Stimulated activated CD4-positive, alpha-beta T cell treated with anti-CD3 and anti-CD28 coated beads, TNF-alpha, amount 100 ng/mL, for 24 hours (primary cell): ENCODE measurements around the gene NR2C2.
"Not testable (repeated sequence)": the region's sequence is repeated elsewhere in the genome, so short reads cannot be mapped to it uniquely, and the experiment has no call there.

ENCODE experiments used
- DNase-seq, 3 experiments: peaks; one replicate each; pipeline ENCODE4 v3.0.0-alpha.2; 2020; ENCODE audit warnings: low read depth in 3 of 3

The NR2C2 gene

DNA sequence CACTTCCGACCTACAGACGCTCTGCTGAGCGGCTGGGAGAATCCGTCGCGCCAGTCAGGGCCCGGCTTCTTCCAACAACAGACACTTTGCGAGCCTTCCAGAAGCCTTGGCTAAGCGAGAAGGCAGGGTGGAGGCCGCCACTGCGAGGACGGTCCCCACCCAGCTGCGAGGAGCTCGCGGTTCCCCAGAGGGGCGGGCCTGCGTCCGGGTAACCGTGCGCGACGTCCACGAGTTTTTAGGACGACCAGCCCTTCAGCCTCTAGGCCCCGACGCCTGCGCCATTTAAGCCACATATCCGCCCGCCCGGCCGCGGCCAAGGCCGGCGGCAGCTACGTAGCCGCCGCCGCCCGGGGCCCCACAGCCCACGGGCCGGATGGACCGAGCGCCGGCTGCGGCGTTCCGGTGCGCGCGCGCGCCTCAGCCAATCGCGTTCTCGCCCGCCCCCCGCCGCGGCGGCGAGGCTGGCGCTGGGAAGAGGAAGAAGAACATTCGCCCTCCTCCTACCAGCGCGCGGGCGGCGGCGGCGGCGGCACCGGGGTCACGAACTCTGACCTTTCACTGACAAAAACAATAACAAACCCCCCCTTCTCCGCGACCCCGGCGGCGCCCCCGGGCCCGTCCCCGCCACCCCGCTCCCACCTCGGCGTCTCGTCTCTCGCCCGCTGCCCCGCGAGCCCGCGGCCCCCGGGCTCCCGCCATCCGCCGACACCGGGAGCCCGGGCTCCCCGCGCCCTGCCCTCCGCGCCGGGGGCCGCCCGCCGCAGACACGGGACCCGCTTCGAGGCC lies at the start of gene NR2C2:
Gene NR2C2, plus strand, starts transcription at position 484 of the 786 bp plus-strand sequence. CDS start 56,332 bp downstream, outside the sequence.
- DNase-seq: peak; percentile 70 to 85 (median 72)

GRCh38 chr3:14898929-14899328 lies 48.5 kb upstream of the NR2C2 start:
- DNase-seq: no peak

DNA sequence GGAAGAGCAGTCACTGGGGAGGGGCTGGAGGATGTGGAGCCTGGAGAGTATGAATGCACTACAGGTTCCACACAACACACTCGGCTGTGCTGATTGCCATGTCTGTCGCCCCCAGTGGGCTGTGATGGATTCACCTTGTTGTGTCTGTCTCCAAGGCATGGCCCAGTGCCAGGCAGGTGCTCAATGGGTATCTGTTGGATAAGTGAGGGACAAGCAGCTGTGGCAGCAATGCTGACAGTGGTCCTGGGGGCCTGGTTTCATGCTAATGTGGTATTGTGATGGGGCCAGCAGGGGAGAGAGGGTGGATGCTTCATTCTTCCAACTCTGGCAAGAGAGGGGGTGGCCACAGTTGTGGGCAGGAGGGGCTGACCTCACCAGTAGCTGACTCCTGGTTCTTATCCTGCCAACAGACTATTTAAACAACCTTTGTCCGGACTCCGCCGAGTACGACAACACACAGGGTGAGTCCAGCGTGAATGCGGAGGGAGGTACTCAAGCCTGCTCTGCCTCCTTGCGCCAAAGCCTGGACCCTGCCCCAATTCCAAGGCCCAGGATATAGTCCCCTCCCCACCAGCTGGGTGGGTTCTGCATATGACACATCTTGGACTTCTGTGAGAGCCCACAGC lies 47.3 kb upstream of the NR2C2 start:
- DNase-seq: no peak

DNA sequence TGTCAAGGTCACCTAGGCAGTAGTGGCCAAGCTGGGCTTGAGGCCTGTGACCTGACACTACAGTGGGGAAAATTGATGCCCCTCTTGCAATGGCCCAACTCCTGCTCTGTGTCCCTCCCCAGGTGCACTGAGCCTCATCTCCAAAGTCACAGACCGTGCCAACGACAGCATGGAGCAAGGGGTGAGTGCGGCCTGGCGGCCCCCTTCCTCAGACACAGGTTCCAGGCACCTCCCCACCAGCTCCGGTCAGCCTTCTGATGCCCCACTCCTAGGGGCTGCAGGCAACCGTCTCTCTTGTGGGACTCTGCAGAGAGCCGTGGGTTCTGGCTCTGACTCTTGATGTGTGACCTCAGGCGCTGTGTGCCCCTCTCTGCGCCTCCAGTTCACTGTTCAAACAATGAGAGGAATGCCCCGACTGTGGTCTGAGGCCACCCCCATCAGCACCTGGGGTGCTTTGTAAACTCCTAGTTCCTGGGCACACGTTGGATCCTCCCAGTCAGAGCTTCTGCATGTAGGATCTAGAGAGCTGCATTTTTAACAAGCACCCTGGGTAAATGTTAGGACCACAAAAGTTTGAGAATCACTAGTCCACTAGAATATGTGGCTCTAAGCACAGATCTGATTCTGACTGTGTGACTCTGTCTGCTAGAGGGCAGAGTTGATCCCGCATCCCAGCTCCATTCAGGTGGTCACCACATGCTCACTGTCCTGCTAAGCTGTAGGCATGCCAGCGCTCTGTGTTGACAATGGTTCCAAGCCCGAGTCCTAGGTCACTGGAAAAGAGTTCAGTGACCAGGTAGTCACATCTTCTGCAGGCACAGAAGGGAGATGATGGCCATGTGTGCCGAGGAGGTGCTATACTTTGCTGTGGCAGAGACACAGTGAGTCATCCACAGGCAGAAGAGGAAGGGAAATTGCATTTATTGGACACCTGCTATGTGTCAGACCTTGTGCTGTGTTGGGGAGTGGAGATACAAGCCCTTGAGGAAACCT lies 46.2 kb upstream of the NR2C2 start:
- no peak for DNase-seq

DNA sequence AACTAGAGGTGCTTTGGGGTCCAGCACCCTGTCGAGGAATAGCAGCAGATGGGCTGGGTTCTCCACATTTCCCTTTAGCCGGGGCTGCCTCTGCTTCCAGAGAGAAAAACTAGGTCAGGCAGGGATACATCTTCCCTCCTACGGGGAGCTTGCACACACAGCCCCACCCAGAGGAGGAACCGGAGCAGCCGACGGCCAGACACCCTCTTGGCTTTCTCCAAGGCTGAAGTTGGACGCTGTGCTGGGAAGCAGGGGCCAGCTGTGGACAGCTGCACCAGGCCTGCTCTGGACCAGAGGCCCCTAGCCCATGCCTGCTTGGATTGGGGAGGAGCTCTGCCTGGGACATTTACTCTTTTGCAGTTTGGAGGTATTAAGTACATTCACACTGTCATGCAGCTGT lies 44.7 kb upstream of the NR2C2 start:
- no peak for DNase-seq

DNA sequence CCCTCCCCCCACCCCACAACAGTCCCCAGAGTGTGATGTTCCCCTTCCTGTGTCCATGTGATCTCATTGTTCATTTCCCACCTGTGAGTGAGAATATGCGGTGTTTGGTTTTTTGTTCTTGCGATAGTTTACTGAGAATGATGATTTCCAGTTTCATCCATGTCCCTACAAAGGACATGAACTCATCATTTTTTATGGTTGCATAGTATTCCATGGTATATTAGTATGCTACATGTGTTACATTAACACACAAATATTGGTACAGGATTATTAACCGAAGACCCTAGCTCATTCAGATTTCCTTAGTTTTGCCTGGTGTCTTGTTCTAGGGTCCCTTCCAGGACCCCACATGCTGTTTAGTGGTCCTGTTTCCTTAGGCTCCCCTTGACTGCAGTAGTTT lies 43.9 kb upstream of the NR2C2 start:
- not testable (repeated sequence) for DNase-seq

- DNase-seq: no peak
These were observed 42.2 kb upstream of the NR2C2 start for GRCh38 chr3:14905055-14905657.

DNA sequence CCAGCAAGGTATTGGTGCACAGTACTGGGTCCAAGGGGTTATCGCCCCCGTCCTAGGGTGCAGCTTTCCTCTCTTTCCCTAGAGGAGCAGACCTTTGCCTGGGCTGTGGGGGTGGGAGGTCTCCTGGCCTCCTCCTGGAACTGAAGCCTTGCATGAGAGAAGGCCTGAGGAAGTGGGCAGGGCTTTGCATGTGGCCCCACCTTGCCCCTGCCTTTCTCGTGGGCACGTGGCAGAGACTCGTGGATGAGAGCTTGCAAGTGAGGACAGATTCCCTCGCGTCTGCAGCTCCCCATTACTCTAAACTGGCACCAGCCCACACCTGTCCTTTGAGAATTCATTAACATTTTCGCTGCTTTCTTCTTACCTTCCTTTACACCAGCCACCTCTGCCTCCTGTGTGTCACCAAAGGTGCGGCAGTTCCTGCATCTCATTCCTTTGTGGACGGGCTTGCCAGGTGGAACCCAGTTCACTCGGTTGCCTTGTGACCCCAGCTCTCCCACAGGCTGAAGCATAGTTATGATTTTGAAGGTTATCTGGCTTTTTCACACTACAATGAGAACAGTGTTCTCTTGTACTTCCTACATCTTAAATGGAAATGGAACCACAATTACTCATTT lies 40.9 kb upstream of the NR2C2 start:
- DNase-seq: no peak

DNA sequence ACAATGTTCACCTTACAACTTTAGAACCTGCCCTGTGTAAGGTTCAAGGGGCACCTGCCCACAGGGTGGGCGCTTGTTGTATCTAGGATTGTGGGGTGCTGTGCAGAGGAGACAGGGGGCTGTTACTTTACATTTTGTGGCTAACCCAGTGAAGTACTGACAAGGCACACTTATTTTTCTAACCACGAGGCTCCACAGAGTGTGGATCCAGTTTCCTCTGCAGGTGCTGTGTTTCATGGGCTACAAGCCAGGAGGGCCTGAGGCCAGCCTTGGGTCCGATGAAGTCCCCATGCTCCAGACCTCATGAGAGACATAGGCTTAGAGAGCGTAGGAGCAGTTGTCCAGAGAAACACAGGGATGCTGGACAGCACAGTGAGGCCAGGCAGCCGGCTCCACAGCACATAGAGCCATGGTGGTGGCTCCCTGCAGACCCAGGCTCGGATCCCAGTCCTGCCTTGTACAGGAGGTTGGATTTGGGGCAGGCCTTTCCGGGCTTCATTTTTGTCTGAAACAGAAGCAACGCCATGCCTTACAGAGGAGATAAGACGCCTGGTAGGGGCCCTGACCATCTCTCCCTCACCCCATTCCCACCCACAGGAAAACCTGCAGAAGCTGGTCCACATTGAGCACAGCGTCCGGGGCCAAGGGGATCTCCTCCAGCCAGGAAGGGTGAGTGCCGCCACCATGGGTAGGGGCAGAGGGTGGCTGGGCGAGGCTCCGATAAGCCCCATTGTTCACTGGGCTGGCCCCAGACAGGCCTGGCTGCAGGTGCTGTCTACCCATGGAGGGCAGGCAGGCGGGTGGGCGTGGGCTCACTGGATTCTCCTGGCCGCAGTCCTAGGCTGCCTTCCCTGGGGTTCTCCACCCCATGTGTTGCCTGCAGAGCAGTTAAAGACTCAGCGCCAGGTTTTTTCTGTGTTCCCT lies 40.1 kb upstream of the NR2C2 start:
- no peak for DNase-seq

GRCh38 chr3:14909250-14909649 lies 38.1 kb upstream of the NR2C2 start:
- no peak for DNase-seq

DNA sequence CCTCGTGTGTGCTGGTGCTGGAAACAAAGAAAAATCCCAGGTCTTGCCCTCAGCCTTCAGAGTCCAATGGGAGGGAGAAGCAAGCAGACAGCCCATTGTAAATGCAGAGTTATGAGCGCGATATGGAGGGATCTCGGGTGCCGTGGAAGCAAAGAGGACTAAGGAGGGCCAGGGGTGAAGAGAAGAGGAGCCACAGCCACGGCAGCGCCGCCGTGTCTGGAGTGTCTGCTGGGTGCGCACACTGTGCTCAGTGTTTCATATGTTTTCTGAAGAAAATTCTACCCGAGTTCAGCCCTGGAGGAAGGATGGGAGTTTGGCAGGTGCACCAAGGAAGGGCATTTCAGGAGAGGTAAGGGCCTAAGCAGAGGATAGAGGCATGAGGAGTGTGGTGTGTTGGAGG lies 35.7 kb upstream of the NR2C2 start:
- DNase-seq: no peak

- DNase-seq: no peak
These were observed 34.1 kb upstream of the NR2C2 start for GRCh38 chr3:14913071-14913925.

DNA sequence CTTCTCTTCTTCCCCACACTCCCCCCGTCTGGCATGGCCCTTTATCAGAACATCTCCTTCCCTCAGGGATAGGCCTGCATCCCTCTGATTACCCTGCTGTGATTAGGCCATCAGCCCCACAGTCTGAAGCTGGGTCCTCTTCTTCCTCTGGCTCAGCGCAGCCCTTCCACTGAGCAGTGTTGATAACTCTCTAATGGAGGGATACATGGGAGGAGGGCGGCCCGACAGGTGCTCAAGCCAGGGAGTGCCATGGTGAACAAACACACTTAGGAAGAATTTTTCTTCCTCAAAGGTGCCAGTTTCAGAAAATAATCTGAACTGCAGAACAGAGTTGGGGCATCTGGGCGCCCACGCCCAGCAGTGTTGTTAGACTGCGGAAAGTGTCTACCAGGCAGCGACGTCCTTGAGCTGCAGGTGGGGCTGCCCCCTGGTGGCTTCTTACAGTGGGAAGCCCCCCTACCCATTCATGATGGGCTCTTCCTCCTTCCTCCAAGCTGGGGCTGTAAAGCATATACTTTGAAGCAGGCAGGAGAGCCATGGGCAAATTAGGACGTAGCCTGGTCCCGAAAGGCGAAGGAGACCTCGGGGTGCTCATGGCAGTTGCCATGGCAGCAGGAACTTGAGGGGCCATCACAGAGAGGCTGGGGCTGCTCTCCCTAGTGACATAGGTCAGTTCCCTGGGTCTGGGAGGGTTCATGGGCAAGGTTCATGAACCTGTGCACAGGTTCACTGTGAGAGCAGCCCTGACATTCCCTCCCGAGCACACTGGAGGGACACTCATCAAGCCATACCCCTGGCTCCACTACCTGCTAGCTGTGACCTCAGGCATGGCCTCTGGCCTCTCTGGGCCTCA lies 33.2 kb upstream of the NR2C2 start:
- no peak for DNase-seq

- DNase-seq: no peak
These were observed 32.6 kb upstream of the NR2C2 start for GRCh38 chr3:14914779-14915117.

GRCh38 chr3:14915636-14916222 lies 31.7 kb upstream of the NR2C2 start:
- DNase-seq: no peak

DNA sequence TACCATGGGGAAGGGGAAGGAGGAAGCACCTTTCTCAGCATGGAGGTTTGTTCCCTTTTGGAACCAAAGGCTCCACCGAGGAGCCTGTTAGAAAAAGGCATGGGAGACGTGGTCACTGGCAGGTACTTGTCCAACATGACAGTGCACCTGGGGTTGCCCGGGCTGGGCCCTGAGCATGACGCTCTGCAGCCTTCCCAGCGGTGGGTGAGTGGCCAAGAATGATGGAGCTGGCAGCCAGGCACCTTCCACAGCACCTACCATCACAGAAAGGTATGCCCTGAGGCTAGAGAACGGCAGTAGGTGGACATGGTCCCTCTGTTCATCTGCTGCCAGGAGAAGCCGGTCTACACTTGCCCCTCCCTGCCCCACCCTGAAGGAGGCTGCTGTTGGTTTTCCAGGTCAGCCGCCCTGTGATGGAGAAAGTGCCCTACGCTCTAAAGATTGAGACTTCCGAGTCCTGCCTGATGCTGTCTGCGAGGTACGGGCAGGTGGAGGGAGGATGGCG lies 29.0 kb upstream of the NR2C2 start:
- DNase-seq: no peak

DNA sequence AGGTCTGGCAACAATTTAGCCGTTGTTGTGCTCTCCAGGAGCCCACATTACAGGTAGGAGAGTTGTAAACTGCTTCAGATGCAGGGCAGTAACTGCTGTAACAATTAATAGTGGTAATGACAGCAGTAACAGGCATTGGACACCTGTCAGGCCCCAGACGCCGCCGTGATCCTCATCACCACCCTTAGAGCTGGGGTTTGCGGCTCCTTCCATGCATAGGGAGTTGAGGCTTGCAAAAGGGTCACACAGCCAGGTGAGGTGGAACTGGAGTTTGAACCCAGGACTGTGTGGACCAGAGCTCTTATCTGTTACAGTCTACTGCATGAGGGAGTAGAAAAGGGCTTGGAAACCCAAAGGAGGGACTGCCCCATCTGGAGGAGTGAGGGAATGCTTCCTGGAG lies 26.8 kb upstream of the NR2C2 start:
- no peak for DNase-seq
